Measurements from ENCODE around the gene BMPER.

DNA sequence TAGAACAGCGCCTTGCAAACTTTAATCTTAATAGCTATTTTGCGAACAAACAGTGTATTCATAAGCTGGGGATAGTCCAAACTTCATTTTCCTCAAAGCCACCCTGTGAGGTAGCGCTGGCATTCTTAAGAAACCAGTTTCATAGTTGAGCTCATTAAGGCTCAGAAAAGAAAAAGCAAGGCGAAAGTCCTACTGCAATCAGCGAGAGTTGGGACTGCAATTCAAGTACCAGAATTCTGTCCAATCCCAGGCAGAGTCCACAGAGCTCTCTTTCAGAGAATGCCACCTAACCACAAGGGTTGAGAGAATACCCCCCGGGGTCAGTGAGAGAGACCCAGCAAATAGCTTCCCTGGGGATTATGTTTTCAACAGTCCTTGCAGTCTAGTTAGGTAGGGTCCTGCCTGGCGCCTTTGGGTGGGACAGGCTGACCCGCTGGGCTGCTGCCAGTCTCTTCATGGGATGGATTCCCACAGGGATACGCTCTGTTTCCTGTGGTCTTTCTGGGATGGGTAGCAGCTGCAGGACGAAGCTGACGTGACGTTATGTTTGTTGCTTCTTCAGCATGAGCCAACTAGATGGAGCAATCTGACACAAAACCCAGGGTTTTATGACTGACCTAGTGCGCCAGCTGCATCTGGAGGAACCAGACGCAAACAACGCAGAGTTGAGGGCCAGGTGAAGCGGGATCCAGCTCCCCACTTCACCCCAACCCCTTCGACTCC, 16.0 kb downstream of the BMPER start:
- TF ChIP-seq POLR2AphosphoS5 (IDR thresholded peaks at IDR 0.05) (peak in 1 of 2 donors; percentile 52), EP300 (IDR thresholded peaks at IDR 0.05) (peak in 1 of 4 donors; percentile 28)
- TF ChIP-seq, protein P1, sequence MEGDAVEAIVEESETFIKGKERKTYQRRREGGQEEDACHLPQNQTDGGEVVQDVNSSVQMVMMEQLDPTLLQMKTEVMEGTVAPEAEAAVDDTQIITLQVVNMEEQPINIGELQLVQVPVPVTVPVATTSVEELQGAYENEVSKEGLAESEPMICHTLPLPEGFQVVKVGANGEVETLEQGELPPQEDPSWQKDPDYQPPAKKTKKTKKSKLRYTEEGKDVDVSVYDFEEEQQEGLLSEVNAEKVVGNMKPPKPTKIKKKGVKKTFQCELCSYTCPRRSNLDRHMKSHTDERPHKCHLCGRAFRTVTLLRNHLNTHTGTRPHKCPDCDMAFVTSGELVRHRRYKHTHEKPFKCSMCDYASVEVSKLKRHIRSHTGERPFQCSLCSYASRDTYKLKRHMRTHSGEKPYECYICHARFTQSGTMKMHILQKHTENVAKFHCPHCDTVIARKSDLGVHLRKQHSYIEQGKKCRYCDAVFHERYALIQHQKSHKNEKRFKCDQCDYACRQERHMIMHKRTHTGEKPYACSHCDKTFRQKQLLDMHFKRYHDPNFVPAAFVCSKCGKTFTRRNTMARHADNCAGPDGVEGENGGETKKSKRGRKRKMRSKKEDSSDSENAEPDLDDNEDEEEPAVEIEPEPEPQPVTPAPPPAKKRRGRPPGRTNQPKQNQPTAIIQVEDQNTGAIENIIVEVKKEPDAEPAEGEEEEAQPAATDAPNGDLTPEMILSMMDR (IDR thresholded peaks at IDR 0.05) = no peak

All from upper lobe of left lung (tissue), 4 donors.